Esophagus muscularis mucosa (tissue), 4 donors: ENCODE measurements around the gene SLC35A3.
"Not testable (repeated sequence)": the region's sequence is repeated elsewhere in the genome, so short reads cannot be mapped to it uniquely, and the experiment has no call there.

Source experiments
- CTCF ChIP-seq, 3 experiments: fragments of 200-600 bp in 2 of 3; fragments of 450-650 bp in 1 of 3; sonication (generic) in 2 of 3; IDR thresholded peaks; one replicate each; pipeline ENCODE4 v1.5.1; 2017 to 2019; ENCODE audit warnings: antibody characterized with exemption in 3 of 3, mild to moderate bottlenecking in 2 of 3, moderate library complexity in 1 of 3
- EP300 ChIP-seq: sonication (generic); formaldehyde crosslinking; IDR thresholded peaks from one replicate; pipeline ENCODE4 v1.6.1; 2017; ENCODE audit warnings: antibody characterized with exemption
- POLR2AphosphoS5 ChIP-seq, 2 donors: sonication (generic); formaldehyde crosslinking; IDR thresholded peaks; one replicate each; pipeline ENCODE4 v1.6.1; 2017; ENCODE audit warnings: antibody characterized with exemption in 2 of 2

GRCh38 chr1:99960260-99960659 is 9.5 kb upstream of the SLC35A3 start:
- not testable (repeated sequence) for TF ChIP-seq CTCF (IDR thresholded peaks at IDR 0.05); POLR2AphosphoS5 (IDR thresholded peaks at IDR 0.05); EP300
